GM19324 (cell line): ENCODE results near the gene SMIM33.
"Not testable (repeated sequence)": the region's sequence is repeated elsewhere in the genome, so short reads cannot be mapped to it uniquely, and the experiment has no call there.

ENCODE experiments used
- ATAC-seq: cut with Tn5 transposase; IDR thresholded peaks from one replicate; pipeline ENCODE4 v1.9.1; 2021; ENCODE audit warnings: mild to moderate bottlenecking, moderate library complexity; ENCODE audit not compliant: unreplicated experiment, low FRiP score

Gene SMIM33

DNA sequence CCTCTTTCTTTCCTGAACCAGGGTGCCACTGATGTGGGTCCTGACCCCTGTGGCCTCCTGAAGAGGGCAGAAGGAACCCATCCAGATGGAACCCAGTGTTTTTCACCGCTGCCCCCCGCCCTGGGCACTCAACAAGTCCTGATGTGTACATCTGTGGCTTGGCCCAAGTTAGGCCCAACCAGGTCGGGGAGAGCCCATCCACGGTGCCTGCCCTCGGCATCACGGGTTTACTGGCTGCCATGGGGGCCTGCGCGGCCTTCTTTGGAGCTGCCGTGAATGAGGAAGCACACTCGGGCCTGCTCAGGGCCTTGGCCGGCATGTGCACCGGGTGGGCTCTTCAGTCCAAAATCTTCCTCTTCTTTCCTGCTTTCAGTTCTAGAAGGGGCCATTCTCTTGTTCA, 14.0 kb upstream of the SMIM33 start:
- ATAC-seq: no peak

DNA sequence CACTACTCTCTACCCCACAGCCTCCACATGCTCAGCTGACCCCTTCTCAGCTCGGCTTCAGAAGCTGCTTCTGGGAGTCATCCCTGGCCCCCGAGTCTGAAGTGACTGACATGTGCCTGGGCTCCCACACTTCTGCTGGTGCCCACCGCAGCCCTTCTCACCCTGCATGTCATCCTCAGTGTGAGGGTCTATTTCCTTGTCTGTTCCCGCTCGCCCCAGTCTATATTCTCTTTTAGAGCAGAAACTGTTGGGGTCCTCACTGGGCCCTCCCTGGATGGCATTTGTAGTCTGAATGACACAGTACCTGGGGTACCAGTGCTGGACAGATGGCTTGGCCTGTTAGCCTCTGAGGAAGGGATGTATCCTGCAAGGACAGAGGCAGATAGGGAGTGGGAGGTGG, 13.6 kb upstream of the SMIM33 start:
- ATAC-seq: no peak

DNA sequence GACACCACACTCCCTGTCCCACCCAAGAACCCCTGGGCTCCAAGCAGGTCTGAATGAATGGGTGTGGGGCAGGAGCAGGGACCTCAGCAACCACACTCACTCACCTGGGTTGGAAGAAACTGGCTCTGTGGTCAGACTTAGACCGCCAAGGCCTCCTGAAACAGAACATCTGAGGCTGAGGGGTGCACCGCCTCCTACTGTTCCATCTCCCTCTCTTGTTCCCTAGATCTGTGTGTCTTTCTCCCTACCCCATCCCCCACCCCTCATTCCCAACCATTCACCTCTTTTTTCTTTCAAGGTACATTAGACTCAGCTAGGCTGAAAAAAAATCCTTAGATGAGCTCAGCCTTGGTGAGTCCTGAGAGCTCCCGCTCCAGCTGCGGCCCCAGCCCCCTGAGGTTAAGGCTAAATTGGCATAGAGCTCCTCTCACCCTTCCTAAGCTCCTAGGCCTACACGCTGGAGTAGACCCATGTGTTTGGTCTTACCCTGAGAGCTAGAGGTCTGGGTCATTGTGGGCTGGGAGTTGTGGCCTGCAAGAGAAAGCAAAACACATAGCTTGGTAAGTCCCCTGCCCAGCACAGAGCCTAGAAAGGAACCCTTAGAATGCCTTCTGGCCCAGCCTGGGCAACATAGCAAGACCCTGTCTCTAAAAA, 13.0 kb upstream of the SMIM33 start:
- ATAC-seq: no peak

DNA sequence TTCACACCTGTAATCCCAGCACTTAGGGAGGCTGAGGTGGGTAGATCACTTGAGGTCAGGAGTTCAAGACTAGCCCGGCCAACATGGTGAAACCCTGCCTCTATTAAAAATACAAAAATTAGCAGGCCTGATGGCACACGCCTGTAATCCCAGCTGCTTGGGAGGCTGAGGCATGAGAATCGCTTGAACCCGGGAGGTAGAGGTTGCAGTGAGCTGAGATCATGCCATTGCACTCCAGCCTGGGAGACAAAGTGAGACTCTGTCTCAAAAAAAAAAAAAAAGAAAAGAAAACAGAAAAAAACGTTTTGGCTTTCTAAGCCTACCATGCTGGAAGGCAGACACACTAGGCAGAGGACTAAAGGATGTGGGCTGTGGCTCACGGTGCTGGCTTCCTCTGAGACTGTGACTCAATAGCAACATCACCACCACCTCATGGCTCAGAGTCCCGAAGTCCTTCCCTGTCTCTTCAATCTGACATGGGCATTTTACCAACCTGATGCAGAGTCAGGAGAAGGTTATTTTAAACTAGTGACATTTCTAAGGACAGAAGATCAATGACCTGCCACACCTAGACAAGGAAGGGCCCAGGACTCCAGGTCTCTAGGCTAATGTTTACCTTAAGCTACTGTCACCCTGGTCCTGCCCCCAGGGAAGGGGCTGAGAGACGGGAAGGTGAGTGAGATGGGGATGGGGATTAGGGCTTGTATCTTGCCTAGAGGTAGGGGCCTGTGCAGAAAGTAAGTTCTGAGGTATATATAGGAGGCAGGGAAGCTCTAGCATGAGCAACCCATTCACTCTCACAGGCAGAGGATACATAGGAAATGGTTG, 12.0 kb upstream of the SMIM33 start:
- ATAC-seq: no peak

DNA sequence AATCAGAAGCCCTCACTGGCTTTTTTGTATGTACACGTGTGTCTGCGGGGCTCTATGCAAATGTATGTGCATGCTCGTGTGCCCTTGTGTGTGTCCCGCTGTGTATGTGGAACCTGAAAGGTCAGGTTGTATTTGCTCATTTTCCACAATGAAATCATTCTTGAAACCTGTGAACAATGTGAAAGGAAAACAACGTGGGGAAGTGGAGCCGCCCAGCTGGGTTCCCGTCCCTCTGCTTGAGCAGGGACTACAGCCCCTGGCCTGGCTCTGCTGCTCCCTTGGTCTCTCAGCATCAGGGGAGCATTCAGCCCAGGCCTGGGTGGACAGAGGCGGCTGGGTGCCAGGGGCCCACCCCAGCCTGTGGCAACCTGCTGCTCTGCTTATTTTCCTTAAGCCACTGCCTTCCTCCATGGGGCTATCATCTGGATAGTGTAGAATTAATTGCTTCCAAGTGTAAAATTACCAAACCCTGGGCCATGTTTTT, 11.3 kb upstream of the SMIM33 start:
- no peak for ATAC-seq

DNA sequence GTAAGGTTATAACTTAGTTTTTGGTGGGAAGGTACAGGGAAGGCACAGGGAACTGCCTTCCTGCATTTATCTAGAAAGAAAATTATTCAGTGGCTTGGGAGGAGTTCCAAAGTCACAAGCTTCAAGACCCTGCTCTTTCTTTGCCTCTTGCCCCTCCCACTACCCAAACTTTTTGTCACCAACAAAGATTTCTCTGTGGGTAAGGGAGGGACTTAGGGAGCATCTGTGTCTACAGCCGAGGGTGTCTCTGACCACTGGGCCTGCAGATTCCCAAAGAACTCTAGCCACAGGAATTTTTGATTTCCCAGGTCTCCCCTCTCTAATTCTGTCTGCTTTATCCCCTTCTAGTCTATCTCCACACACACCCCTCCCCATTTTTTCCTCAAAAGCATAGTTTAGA, 10.3 kb upstream of the SMIM33 start:
- no peak for ATAC-seq

DNA sequence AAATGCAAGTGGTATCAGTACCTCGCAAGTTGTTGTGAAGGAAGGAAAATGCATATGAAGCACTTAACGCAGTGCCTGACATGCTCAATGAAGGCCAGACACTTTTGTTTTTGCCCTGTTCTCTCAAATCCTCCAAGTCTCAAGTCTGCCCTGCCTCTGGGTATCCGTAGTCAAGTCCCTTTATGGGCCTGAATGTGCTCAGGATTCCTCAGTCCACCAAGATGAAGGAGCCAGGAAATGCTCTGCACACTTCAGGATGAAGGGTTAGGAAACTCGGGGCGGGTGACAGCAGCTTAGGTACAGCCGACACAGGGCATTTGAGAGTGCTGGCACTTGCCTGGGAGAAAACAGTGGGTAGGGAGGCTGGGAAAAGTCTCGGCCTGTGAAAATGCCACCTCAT, 9.6 kb upstream of the SMIM33 start:
- ATAC-seq: no peak

DNA sequence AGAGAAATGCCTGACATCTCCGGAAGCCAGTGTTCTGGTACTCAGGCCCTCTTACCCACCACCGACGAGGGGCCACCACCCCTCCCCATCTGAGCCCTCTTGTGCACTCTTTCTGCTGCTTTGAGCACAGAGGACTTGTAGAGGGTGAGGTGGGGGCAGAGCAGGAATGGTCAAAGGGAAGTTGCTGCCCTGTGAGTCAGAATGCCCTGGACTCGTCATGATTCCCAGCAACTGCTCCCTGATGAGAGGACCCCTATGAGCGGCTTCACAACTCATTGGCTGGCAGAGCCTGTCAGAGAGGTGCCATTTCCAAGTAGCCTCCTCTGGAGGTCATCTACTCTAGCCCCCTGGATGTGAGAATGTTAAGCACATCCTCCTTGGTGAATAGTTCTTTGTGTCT, 9.1 kb upstream of the SMIM33 start:
- ATAC-seq: no peak

DNA sequence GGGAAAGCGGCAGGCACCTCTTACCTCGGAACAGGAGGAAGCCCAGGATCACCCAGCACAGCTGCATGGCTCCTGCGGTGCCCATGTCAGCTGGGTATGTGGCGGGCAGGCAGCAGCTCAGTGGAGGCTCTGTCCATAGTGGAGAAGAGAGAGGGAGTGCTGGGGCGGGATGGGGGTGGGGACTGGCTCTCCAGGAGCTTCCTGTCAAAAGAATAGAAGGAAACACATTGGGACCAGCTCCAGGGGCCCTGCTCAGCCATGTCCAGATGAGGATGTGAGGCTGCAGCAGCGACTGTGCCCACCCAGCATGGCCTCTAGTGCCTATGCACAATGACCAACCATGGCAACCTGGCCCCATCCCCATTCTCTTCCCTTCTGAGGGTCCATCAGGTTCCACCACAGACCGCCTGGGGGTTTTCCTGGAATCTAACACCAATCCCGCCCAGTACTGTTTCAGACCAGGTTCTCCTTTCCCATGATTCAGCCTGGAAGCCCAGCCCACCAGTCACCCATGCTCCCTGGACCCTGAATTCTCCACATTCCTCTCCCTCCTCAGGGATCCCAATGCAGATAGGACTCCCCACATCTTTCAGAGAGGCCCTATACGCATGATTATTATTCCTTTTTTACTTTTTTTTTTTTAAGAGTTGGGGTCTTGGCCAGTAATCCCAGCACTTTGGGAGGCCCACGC, 8.1 kb upstream of the SMIM33 start, which contains the start of gene ECSCR:
Gene ECSCR, minus strand, starts transcription at position 158 of the 691 bp plus-strand sequence. Its CDS starts 73 bp downstream, at position 85.
- no peak for ATAC-seq

DNA sequence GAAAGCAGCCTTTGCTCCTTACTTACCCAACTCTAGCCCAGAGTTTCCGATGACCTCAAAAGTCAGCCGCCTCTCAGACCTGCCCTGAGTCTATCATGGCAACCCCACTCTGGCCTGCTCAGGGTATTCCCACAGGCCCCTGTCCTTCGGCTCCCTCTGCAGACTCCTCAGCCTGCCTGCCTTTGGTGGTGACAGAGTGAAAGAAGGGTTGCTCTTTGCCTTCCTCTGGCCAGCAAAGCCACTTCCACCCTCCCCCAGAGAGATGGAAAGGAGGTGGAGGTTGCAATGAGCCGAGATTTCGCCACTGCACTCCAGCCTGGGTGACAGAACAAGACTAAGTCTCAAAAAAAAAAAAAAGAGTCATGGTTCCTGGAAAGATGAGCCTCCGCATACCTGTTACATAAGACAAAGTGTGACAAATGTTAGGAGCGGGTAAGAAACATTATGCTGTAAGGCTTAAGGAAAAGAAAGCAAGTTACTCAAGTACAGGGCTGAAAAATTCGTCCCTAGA, 2.3 kb upstream of the SMIM33 start:
- ATAC-seq: no peak

DNA sequence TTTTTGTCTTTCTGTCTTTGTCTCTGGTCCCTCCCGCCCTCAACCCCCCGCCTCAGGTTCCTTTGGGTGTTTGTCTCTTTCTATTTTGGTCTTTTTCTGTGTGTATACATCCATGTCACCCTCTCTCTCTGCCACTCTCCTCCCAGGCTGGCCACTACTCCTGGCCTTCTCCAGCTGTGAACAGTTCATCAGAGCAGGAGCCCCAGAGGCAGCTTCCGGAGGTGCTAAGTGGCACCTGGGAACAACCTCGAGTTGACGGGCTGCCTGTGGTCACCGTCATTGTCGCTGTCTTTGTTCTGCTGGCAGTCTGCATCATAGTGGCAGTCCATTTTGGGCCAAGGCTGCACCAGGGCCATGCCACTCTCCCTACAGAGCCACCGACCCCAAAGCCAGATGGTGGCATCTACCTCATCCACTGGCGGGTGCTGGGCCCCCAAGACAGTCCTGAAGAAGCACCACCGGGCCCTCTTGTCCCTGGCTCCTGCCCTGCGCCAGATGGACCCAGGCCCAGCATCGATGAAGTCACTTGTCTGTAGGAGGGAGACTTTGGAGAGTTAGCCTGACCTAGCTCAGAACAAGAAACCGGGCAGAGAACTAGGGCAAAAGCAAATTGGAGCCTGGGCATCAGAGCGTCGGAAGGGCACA, 1.7 kb downstream of the SMIM33 start:
- ATAC-seq: no peak

DNA sequence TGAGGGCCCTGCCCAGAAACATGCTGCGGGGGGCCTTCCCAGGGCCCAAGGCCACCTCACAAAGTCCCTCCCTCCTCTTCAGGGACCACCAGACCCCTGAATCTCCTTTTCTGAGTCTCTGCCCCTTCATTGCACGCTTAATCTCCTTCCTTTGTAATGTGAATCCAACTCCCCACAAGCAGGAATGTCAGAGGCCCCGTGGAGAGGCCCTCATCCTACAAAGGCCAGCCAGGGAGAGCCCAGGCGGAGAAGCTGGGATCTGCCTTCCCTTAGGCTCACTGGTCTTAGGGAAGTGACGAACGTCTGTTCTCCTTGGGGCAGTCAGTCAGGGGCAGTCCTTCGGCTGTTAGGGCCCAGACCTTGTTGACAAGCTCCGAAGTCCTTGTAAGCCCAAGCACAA, 2.3 kb downstream of the SMIM33 start:
- ATAC-seq: no peak

DNA sequence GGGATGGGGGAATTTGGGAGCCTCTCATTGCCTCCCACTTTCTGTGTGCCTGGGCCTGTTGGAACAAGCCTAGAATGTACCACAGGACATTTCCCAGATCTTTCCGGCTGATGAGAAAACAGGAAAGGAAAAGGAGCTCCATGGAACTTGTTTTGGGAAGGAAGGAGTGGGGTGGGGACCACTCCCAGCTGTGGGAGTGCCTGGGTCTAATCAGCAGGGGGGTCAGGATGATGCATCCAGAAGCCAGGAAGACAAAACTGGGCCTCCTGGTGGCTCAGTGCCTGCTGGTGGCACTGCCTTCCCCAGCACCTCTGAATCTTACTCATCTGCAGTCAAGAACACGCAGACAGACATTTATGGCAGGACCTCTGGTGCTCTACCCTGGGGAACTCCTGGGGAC, 2.8 kb downstream of the SMIM33 start:
- no peak for ATAC-seq

DNA sequence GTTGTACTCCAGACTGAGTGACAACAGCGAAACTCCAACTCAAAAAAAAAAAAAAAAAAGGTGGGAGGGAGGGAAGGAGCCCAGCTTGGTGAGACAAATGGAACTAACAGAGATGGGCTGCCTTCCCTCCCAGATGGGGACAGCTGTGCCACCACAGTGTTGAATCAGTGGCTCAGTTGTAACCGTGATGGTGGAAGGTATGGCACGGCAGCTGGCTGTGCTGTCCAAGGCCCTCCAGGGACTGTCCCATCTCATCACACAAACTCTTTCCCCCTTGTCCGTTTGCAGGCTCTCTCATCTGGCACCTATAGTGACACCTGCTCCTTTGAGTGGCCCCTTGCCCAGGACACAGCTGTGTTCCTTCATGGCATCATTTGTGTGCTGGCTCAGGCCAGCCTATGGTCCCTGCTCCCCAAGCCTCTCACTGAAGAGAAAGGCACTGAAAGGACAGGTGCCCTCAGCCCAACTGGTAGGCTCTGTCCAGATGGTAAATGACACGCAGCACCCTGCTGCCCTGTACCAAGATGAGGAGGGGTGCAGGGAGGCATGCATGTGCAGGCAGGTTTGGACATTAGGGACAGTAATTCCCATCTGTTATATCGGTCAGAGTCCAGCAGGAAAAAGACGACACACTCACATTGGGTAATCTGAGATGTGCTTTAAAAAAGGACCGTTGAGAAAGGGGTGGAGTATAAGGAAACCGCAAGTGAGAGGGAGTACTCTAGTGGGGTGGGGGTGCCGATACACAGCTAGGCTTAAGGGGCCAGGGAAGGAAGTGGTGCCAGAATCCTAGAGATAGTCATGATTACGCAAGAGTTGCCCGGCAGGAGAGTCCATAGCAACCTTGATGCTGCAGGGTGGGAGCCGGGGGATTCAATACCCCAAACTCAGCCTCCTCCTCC, 4.3 kb downstream of the SMIM33 start:
- ATAC-seq: no peak

DNA sequence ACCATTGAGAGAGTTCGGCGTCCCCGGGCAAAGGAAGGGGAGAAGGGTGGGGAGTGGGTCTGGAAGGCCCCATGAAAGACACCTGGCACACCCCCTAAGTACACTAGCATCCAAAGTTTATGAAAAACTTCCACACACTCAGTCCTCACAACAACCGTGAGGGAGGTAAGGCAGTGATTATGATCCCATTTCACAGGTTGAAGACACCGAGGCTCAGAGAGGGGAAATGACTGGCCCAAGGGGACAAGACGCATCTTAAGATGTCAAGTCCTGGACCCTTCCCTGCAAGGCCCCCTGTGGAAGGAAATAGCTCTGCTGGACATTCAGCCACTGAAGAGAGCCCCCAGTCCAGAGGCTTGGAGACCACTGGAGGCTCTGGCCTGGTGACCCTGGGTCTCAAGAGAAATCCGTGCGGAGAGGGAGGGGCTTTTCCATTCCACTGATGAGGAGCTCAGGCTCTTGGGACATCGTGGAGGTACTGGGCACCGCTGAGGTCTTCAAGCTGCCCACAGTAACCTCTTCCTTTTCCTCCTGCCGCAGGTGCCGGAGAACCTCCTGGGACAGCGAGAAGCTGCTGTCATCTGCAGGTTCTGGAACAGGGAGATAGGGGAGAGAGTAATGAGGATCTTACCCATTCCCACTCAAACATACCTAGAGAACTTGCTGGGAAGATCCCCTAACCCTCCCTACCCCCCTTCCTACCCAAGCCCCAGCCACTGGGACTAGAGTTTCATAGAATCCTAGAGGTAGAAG, 5.2 kb downstream of the SMIM33 start:
- no peak for ATAC-seq

DNA sequence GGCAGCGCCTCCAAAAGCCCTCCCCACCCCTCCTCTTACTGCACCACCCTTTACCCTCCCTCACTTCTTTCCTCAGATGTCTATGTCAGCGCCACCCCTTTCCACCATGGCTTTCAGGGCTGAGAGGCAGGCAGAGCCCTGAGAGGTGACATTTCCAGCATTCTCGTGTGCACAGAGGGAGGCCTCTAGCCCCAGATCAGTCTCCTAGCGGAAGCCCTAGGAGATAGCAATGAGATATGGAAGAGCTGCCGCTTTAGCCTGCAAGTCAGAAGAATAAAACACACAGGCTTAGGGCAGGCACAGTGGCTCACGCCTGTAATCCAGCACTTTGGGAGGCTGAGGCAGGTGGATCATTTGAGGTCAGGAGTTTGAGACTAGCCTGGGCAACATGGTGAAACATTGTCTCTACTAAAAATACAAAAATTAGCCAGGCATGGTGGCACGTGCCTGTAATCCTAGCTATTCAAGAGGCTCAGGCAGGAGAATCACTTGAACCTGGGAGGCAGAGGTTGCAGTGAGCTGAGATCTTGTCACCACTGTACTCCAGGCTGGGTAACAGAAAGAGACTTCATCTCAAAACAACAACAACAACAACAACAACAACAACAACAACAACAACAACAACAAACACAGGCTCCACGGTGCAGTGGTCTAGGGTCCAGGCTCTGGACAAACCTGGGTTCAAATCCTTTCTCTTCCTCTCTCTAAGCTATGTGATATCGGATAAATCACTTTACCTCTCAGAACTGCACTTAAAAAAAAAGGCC, 8.0 kb downstream of the SMIM33 start:
- not testable (repeated sequence) for ATAC-seq

DNA sequence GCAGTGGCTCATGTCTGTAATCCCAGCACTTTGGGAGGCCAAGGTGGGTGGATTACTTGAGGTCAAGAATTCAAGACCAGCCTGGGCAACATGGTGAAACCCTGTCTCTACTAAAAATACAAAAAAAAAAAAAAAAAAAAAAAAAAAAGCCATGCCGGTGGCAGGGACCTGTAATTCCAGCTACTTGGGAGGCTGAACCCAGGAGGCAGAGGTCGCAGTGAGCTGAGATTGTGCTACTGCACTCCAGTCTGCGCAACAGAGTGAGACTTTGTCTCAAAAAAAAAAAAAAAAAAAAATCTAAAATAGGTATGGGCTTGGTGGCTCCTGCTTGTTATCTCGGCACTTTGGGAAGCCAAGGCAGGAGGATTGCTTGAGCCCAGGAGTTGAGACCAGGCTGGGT, 8.9 kb downstream of the SMIM33 start:
- ATAC-seq: not testable (repeated sequence)

DNA sequence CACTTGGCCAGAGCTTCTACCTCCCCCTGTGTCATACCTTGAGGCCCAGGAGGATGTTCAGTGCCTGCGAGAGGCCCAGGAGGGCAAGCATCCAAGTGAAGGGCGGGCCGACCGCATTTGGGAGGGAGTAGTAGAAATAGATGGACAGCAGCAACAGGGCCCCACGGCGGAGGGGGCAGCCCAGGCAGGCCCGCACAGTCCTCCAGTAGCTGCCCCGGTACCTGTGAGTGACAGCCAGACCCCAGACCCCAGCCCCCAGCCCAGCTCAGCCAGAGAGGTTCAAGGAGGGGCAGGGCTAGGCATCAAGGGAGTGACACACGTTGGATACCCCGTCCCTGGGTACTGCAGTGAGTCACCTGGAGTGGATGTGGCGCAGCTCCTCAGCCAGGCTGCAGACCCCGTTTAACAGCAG, 10.3 kb downstream of the SMIM33 start:
- no peak for ATAC-seq
